ENCODE results near the gene MFGE8.
"Not testable (repeated sequence)": the region's sequence is repeated elsewhere in the genome, so short reads cannot be mapped to it uniquely, and the experiment has no call there.

The MFGE8 gene

DNA sequence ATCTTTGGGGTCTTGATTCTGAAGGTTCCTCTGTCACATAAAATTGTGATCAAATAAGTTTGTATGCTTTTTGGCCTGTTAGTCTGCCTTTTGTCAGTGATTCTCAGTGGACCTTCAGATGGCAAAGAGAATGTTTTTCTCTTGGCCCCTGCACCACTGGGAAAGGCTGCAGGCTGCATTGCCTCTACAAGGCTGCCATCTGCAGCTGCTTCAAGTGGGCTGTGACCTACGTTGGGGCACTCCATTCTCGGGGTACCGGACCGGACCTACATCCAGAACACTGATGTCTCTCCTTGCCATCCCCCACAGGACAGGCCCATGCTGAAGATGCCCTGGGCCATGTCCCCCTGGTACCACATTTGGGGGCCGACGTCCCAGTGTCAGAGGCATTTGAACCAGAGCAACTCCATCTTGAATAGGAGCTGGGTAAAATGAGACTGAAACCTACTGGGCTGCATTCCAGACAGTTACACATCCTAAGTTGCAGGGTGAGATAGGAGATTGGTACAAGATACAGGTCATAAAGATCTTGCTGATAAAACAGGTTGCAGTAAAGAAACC is 37.5 kb upstream of the MFGE8 start:
- Mint-ChIP-seq H3K36me3 (ENCODE audit: low read depth) (no peaks in the 10 kb centered on the region), H3K27ac (no peak overlapping the region), H3K4me1 (no peaks in the 10 kb centered on the region), H3K27me3 (ENCODE audit: low read depth) (peaks cover 10% of the 10 kb centered on the region), H3K4me3 (no peak overlapping the region), H3K9me3 (peaks cover 2% of the 10 kb centered on the region)
- TF ChIP-seq, protein P1, sequence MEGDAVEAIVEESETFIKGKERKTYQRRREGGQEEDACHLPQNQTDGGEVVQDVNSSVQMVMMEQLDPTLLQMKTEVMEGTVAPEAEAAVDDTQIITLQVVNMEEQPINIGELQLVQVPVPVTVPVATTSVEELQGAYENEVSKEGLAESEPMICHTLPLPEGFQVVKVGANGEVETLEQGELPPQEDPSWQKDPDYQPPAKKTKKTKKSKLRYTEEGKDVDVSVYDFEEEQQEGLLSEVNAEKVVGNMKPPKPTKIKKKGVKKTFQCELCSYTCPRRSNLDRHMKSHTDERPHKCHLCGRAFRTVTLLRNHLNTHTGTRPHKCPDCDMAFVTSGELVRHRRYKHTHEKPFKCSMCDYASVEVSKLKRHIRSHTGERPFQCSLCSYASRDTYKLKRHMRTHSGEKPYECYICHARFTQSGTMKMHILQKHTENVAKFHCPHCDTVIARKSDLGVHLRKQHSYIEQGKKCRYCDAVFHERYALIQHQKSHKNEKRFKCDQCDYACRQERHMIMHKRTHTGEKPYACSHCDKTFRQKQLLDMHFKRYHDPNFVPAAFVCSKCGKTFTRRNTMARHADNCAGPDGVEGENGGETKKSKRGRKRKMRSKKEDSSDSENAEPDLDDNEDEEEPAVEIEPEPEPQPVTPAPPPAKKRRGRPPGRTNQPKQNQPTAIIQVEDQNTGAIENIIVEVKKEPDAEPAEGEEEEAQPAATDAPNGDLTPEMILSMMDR (IDR thresholded peaks at IDR 0.05; ENCODE audit: unreplicated experiment in 3 of 3), result no peak

GRCh38 chr15:88949734-88950400 is 36.7 kb upstream of the MFGE8 start:
- no peaks in the 10 kb centered on the region for H3K4me1 Mint-ChIP-seq
- peaks cover 2% of the 10 kb centered on the region for H3K9me3 Mint-ChIP-seq

GRCh38 chr15:88940110-88940675 is 27.0 kb upstream of the MFGE8 start:
- Mint-ChIP-seq H3K4me1 (no peaks in the 10 kb centered on the region), H3K27ac (no peak overlapping the region), H3K4me3 (no peak overlapping the region), H3K27me3 (ENCODE audit: low read depth) (no peaks in the 10 kb centered on the region), H3K9me3 (peaks cover 10% of the 10 kb centered on the region), H3K36me3 (ENCODE audit: low read depth) (no peaks in the 10 kb centered on the region)
- TF ChIP-seq, protein P1 (IDR thresholded peaks at IDR 0.05; ENCODE audit: unreplicated experiment in 3 of 3), result no peak

More at GRCh38 chr15:88949734-88950400, 36.7 kb upstream of the MFGE8 start:
- H3K27ac Mint-ChIP-seq, result no peak overlapping the region
- no peaks in the 10 kb centered on the region for H3K36me3 Mint-ChIP-seq (ENCODE audit: low read depth)
- peaks cover 7% of the 10 kb centered on the region for H3K27me3 Mint-ChIP-seq (ENCODE audit: low read depth)
- TF ChIP-seq, protein P1 (IDR thresholded peaks at IDR 0.05; ENCODE audit: unreplicated experiment in 3 of 3), result no peak
- H3K4me3 Mint-ChIP-seq, result no peak overlapping the region

GRCh38 chr15:88939486-88939806 is 26.3 kb upstream of the MFGE8 start:
- Mint-ChIP-seq H3K4me3 (no peak overlapping the region), H3K27me3 (ENCODE audit: low read depth) (no peaks in the 10 kb centered on the region), H3K27ac (no peak overlapping the region), H3K9me3 (peaks cover 15% of the 10 kb centered on the region), H3K36me3 (ENCODE audit: low read depth) (no peaks in the 10 kb centered on the region), H3K4me1 (no peaks in the 10 kb centered on the region)
- TF ChIP-seq, protein P1 (IDR thresholded peaks at IDR 0.05; ENCODE audit: unreplicated experiment in 3 of 3), result no peak

DNA sequence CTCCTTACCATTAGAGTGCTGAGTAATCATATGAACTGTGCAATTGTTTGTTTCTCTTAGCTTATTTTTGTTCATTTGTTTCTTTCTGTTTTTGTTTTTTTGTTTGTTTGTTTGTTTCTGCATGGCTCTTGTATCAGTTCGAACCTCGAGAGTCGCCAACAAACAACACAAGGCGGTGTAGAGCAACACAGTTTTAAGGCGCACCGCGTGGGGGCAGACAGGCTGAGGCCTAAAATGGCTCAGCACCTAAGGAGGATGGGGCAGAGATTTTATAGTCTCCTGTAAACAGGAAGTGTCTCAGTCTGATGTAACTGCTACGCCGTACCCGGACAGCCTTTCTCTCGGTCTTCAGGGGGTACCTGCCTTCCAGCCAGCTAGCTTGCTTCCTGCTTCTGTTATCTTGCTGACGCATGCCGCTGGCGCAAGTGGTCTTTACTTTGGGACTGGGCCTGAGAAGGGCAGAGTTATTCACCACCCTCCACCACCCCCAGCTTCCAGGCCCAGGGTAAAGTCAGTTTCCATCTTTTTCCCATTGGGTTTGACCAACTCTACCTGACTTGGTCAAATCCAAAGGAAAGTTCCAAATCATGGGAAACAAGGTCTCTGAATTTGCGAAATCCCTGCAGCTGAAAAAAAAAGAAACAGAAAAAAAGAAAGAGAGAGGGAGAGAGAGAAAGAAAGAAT is 25.8 kb upstream of the MFGE8 start:
- H3K4me1 Mint-ChIP-seq, result no peaks in the 10 kb centered on the region
- H3K9me3 Mint-ChIP-seq, result peaks cover 18% of the 10 kb centered on the region
- H3K27me3 Mint-ChIP-seq (ENCODE audit: low read depth), result no peaks in the 10 kb centered on the region
- no peak overlapping the region for H3K4me3 Mint-ChIP-seq
- H3K27ac Mint-ChIP-seq, result no peak overlapping the region
- H3K36me3 Mint-ChIP-seq (ENCODE audit: low read depth), result no peaks in the 10 kb centered on the region
- TF ChIP-seq, protein P1 (IDR thresholded peaks at IDR 0.05; ENCODE audit: unreplicated experiment in 3 of 3), result no peak

DNA sequence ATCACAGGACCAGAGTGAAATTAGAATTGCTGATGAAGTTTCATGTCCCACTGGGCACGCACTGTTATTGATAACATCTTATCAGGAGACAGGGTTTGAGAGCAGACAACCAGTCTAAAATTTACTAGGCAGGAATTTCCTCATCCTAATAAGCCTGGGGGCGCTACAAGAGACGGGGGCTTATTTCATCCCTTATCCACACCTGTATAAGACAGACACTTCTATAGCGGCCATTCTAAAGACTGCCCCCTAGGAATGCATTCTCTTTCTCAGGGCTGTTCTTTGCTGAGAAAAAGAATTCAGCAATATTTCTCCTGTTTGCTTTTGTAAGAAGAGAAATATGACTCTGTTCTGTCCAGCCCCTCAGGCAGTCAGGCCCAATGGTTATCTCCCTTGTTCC is 21.3 kb upstream of the MFGE8 start:
- H3K4me1 Mint-ChIP-seq; H3K4me3 Mint-ChIP-seq; H3K36me3 Mint-ChIP-seq (ENCODE audit: low read depth); H3K27ac Mint-ChIP-seq; H3K27me3 Mint-ChIP-seq (ENCODE audit: low read depth): not testable (repeated sequence)
- peaks cover 29% of the 10 kb centered on the region for H3K9me3 Mint-ChIP-seq
